Thoracic aorta (tissue), 2 donors: ENCODE results near the gene NGLY1. TPM values are rescaled to one million over a fixed set of nuclear protein-coding genes. Genes with fewer than 3 reads are reported as not detected.

Source experiments
- ATAC-seq: fragments of 150-250 bp; one replicate; pipeline ENCODE4 v1.8.0; 2017; ENCODE audit warnings: low read depth; ENCODE audit not compliant: insufficient number of reproducible peaks, low FRiP score
- DNase-seq: peaks from one replicate; pipeline ENCODE4 v3.0.0-alpha.2; 2020; ENCODE audit warnings: low spot score
- H3K27ac ChIP-seq, 2 donors: fragments of 200-600 bp; sonication (generic); 1 replicate in 1 of 2; 2 replicates in 1 of 2; pipeline ENCODE4 v1.5.1; 2016; ENCODE audit warnings: mild to moderate bottlenecking in 2 of 2, moderate library complexity in 2 of 2
- H3K27me3 ChIP-seq: fragments of 200-600 bp; sonication (generic); replicated peaks from 2 replicates; pipeline ENCODE4 v1.6.0; 2016; ENCODE audit warnings: mild to moderate bottlenecking; ENCODE audit not compliant: insufficient read depth
- H3K36me3 ChIP-seq: fragments of 200-600 bp; sonication (generic); one replicate; pipeline ENCODE4 v1.5.1; 2016
- H3K4me1 ChIP-seq, 2 donors: fragments of 200-600 bp; sonication (generic); 1 replicate in 1 of 2; 2 replicates in 1 of 2; pipeline versions ENCODE4 v1.5.1 to v1.6.0; 2016; ENCODE audit warnings: low read depth in 2 of 2, mild to moderate bottlenecking in 1 of 2; ENCODE audit not compliant: control insufficient read depth in 1 of 2
- H3K4me3 ChIP-seq: fragments of 200-600 bp; sonication (generic); 2 replicates; pipeline ENCODE4 v1.5.1; 2016; ENCODE audit warnings: mild to moderate bottlenecking
- H3K9me3 ChIP-seq: fragments of 200-600 bp; sonication (generic); 2 replicates; pipeline ENCODE4 v1.5.1; 2016
- total RNA-seq, 2 donors: library from RNA; depleted of rRNA; stranded (reverse); fragments of >200 nt; gene quantifications; one replicate each; pipeline versions ENCODE4 v1.1.0 to v1.2.3, GENCODE V29; 2016
- TF ChIP-seq, protein P1 (sequence below): fragments of 200-600 bp; sonication (generic); IDR thresholded peaks from one replicate; pipeline ENCODE4 v1.5.1; 2019; ENCODE audit warnings: antibody characterized with exemption

NGLY1 gene, protein sequence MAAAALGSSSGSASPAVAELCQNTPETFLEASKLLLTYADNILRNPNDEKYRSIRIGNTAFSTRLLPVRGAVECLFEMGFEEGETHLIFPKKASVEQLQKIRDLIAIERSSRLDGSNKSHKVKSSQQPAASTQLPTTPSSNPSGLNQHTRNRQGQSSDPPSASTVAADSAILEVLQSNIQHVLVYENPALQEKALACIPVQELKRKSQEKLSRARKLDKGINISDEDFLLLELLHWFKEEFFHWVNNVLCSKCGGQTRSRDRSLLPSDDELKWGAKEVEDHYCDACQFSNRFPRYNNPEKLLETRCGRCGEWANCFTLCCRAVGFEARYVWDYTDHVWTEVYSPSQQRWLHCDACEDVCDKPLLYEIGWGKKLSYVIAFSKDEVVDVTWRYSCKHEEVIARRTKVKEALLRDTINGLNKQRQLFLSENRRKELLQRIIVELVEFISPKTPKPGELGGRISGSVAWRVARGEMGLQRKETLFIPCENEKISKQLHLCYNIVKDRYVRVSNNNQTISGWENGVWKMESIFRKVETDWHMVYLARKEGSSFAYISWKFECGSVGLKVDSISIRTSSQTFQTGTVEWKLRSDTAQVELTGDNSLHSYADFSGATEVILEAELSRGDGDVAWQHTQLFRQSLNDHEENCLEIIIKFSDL
- total RNA-seq = 10 to 100 TPM; 16.5 to 26.9 TPM

DNA sequence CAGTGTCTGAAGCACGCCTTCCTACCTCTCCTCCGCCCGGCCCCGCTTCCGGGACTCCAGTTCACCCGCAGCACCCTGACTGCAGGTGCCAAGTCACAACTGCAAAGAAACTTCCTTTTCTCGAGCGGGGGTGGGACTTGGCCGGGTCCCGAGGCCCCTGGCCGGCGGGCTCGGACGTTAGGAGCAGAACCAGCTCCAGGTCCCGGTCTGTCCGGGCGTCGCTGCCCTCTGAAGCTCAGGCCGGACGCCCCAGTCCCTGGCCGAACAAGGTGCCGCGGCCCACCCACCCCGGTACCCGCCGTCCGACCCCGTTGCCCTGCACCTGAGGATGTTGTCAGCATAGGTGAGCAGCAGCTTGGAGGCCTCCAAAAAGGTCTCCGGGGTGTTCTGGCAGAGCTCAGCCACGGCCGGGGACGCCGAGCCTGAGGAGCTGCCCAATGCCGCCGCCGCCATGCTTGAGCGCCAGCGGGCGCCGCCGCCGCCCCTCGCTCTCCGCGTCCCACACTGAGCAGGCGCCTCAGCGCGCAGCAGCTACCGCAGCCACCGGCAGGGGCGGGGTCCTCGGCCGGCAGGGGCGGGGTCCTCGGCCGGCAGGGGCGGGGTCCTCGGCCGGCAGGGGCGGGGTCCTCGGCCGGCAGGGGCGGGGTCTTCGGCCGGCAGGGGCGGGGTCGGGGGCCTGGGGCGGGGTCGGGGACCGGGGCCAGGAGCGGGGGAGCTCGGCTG lies at the start of gene NGLY1:
Gene NGLY1 (minus strand): TSS at position 506 of the 723 bp plus-strand sequence. CDS start 53 bp downstream, at position 453.
- Histone ChIP-seq H3K36me3 (no peaks in the 10 kb centered on the region), H3K4me3 (peak within 1 kb of the TSS; percentile 74), H3K27me3 (no peaks in the 10 kb centered on the region), H3K4me1 (peaks cover 0 to 29% of the 10 kb centered on the region in 2 donors), H3K9me3 (no peaks in the 10 kb centered on the region), H3K27ac (peak within 1 kb of the TSS; percentile 77 to 83)
- TF ChIP-seq, protein P1, sequence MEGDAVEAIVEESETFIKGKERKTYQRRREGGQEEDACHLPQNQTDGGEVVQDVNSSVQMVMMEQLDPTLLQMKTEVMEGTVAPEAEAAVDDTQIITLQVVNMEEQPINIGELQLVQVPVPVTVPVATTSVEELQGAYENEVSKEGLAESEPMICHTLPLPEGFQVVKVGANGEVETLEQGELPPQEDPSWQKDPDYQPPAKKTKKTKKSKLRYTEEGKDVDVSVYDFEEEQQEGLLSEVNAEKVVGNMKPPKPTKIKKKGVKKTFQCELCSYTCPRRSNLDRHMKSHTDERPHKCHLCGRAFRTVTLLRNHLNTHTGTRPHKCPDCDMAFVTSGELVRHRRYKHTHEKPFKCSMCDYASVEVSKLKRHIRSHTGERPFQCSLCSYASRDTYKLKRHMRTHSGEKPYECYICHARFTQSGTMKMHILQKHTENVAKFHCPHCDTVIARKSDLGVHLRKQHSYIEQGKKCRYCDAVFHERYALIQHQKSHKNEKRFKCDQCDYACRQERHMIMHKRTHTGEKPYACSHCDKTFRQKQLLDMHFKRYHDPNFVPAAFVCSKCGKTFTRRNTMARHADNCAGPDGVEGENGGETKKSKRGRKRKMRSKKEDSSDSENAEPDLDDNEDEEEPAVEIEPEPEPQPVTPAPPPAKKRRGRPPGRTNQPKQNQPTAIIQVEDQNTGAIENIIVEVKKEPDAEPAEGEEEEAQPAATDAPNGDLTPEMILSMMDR = peak; percentile 49
- peak; percentile 91 for ATAC-seq
- DNase-seq = peak; percentile 29

DNA sequence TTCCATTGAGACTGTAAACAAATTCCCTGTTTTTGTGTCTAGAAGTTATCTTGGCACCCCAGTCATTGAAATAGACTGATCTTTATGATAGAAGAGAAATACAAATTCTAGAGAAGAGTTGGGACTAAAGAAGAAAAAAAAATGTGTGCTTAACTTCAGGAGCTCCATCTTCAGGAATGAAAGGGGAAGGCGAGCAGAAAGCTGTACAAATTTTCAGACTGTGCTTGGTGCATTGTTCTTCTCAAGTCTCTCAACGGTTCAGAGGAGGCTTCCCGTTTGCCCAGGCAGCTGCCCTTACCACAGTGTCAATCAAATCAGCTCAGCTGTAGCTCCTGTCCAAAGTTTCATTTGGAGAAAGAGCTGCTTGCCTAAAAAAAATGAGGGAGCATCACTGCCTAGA lies 48.3 kb upstream of the NGLY1 start:
- Histone ChIP-seq H3K27me3 (no peaks in the 10 kb centered on the region), H3K27ac (no peak overlapping the region), H3K36me3 (no peaks in the 10 kb centered on the region), H3K4me1 (peaks cover 0 to 3% of the 10 kb centered on the region in 2 donors), H3K4me3 (no peak overlapping the region), H3K9me3 (no peaks in the 10 kb centered on the region)
- ATAC-seq (no peak), DNase-seq (no peak)
- TF ChIP-seq, protein P1 = no peak

DNA sequence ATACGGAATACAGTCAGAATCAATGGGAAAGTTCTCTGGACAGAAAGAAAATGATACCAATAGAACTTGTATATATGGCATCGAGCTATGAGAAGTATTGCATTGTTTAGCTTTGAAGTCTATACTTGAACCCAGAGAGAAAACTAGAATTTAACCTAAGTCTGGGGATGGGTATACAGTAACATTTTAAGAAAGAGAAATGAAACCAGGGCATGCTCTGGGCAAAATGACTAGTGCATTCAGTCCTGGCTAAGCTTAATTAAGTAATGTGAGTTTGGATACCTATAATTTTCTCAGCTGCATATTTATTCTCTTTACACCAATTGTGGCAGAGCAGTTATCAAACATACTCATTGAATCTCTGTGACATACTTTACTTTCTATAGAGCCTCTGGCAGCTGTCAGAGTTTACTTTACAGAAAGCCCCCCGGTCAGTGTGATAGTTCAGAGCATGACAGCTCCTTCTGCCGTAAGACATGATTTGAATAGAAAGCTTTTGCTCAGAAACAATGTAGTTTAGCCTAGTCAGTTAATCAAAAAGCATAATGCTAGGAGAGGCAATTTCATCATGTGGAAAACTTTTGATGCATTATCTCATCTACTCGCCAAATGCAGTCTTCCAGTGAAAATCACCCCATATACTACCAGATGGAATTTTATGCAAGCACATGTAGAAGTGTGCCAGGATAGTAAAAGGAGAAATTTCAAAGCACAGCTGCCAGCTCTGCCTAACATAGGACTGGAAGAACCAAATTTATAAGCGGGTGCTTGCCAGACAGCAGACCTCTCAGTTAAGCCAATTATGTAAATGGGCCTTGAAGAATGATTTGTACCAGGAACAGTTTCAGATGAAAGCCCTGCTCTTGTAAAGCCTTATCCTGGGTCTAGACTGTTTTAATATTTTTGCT lies 47.4 kb upstream of the NGLY1 start:
- ATAC-seq (no peak), DNase-seq (no peak)
- no peaks in the 10 kb centered on the region for H3K36me3 ChIP-seq
- H3K4me1 ChIP-seq = peaks cover 0 to 3% of the 10 kb centered on the region in 2 donors
- TF ChIP-seq, protein P1 = no peak
- H3K27me3 ChIP-seq = no peaks in the 10 kb centered on the region
- H3K27ac ChIP-seq = no peak overlapping the region
- H3K9me3 ChIP-seq = no peaks in the 10 kb centered on the region
- H3K4me3 ChIP-seq = no peak overlapping the region

DNA sequence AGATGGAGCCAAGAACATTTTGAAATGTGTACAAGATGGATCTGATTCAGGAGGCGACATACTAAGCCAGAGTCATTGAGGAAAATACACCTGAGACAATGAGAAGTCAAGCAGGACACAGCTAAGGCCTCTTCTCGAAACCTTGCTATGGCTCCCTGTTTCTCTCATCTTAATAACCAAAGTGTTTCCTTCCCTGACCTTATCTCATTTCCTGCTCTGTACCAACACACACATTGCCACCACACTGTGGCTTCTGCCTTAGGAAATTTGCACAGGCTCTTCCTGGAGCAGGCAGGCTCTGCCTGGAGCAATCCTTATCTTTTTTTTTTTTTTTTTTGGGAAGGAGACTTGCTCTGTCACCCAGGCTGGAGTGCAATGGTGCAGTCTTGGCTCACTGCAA lies 43.3 kb upstream of the NGLY1 start:
- TF ChIP-seq, protein P1 = no peak

More for the DNA sequence above, 43.3 kb upstream of the NGLY1 start:
- Histone ChIP-seq H3K4me1 (peaks cover 0 to 3% of the 10 kb centered on the region in 2 donors), H3K36me3 (no peaks in the 10 kb centered on the region), H3K27me3 (no peaks in the 10 kb centered on the region), H3K4me3 (no peak overlapping the region), H3K9me3 (no peaks in the 10 kb centered on the region), H3K27ac (no peak overlapping the region)
- no peak for DNase-seq
- no peak for ATAC-seq
